CD8-positive, alpha-beta memory T cell (primary cell): ENCODE data around the gene TNFAIP3. TPM values are rescaled to one million over a fixed set of nuclear protein-coding genes. Genes with fewer than 3 reads are reported as not detected.
A peak's percentile ranks its signal among the peaks of the same experiment; 100 is the strongest.
"Not testable (repeated sequence)": the region's sequence is repeated elsewhere in the genome, so short reads cannot be mapped to it uniquely, and the experiment has no call there.

ENCODE experiments used
- CTCF ChIA-PET: fragments of 350-600 bp; sonication (Branson Sonifier 250); formaldehyde crosslinking; loops from one replicate; lab custom pipeline; 2021; ENCODE audit warnings: antibody characterized with exemption; lab: Charles Lee
- POLR2A ChIA-PET: fragments of 350-600 bp; sonication (Branson Sonifier 250); formaldehyde crosslinking; loops from one replicate; lab custom pipeline; 2021; ENCODE audit warnings: antibody characterized with exemption; lab: Charles Lee
- DNase-seq, 5 donors: peaks; one replicate each; pipeline versions ENCODE4 v3.0.0 to v3.0.0-alpha.2; 2020 to 2022; ENCODE audit warnings: mixed read lengths in 1 of 5
- H3K27ac ChIP-seq: one replicate; pipeline ENCODE4 v1.7.0; 2013; ENCODE audit warnings: low read depth, mild to moderate bottlenecking, low read length, moderate library complexity
- H3K27me3 ChIP-seq: 2 replicates; pipeline ENCODE4 v1.7.0; 2013; ENCODE audit warnings: low read length, mild to moderate bottlenecking; ENCODE audit not compliant: insufficient read depth, poor library complexity, severe bottlenecking
- H3K36me3 ChIP-seq: 2 replicates; pipeline ENCODE4 v1.7.0; 2013; ENCODE audit warnings: mild to moderate bottlenecking, low read length, moderate library complexity; ENCODE audit not compliant: insufficient read depth
- H3K4me1 ChIP-seq: 2 replicates; pipeline ENCODE4 v1.7.0; 2013; ENCODE audit warnings: mild to moderate bottlenecking, low read length, moderate library complexity; ENCODE audit not compliant: insufficient read depth
- H3K4me3 ChIP-seq: 2 replicates; pipeline ENCODE4 v1.7.0; 2013; ENCODE audit warnings: mild to moderate bottlenecking, low read length
- H3K9me3 ChIP-seq: 2 replicates; pipeline ENCODE4 v1.7.0; 2013; ENCODE audit warnings: mild to moderate bottlenecking, low read length
- H3K27ac Mint-ChIP-seq, 8 donors: one replicate each; pipeline ENCODE4 v1.8.0; 2020 to 2021; ENCODE audit warnings: mixed read lengths in 8 of 8, mild to moderate bottlenecking in 6 of 8, inconsistent platforms in 3 of 8, moderate library complexity in 3 of 8
- H3K27me3 Mint-ChIP-seq, 2 donors: one replicate each; pipeline ENCODE4 v1.8.0; 2020 to 2021; ENCODE audit warnings: mixed read lengths in 2 of 2, mild to moderate bottlenecking in 1 of 2, moderate library complexity in 1 of 2
- H3K36me3 Mint-ChIP-seq, 3 donors: one replicate each; pipeline ENCODE4 v1.8.0; 2020 to 2021; ENCODE audit warnings: mixed read lengths in 3 of 3, inconsistent platforms in 1 of 3, mild to moderate bottlenecking in 1 of 3
- H3K4me1 Mint-ChIP-seq, 3 donors: one replicate each; pipeline ENCODE4 v1.8.0; 2020 to 2021; ENCODE audit warnings: mixed read lengths in 3 of 3, inconsistent platforms in 1 of 3, mild to moderate bottlenecking in 1 of 3
- H3K4me3 Mint-ChIP-seq, 7 donors: one replicate each; pipeline ENCODE4 v1.8.0; 2020 to 2021; ENCODE audit warnings: mixed read lengths in 7 of 7, mild to moderate bottlenecking in 6 of 7, moderate library complexity in 4 of 7, inconsistent platforms in 2 of 7
- H3K9me3 Mint-ChIP-seq, 5 donors: one replicate each; pipeline ENCODE4 v1.8.0; 2020 to 2022; ENCODE audit warnings: mixed read lengths in 5 of 5, mild to moderate bottlenecking in 3 of 5, moderate library complexity in 2 of 5, inconsistent platforms in 1 of 5
- polyA plus RNA-seq: library from polyadenylated mRNA; unstranded; fragments of 300-500 nt; fragmentation: Illumina TruSeq; gene quantifications from one replicate; pipeline ENCODE4 v1.2.3, GENCODE V29; 2021
- total RNA-seq, 2 experiments: library from RNA; stranded (reverse); gene quantifications; one replicate each; pipeline ENCODE4 v1.2.3, GENCODE V29; 2021

TNFAIP3 gene
- total and polyA plus RNA-seq, 3 experiments from 2014 or later: 127 to 298 (median 267) TPM

GRCh38 chr6:137834508-137834907 is 32.6 kb upstream of the TNFAIP3 start:
- POLR2A ChIA-PET: no interaction called here

GRCh38 chr6:137836788-137837187 is 30.3 kb upstream of the TNFAIP3 start:
- H3K36me3 Mint-ChIP-seq: peaks cover 0 to 51% (median 8%) of the 10 kb centered on the region in 3 donors
- H3K9me3 ChIP-seq: peaks cover 7% of the 10 kb centered on the region
- no peaks in the 10 kb centered on the region for H3K36me3 ChIP-seq
- no peak overlapping the region for H3K27ac ChIP-seq
- H3K4me3 Mint-ChIP-seq: no peak overlapping the region
- H3K27me3 Mint-ChIP-seq: peaks cover 0 to 2% of the 10 kb centered on the region in 2 donors
- no peaks in the 10 kb centered on the region for H3K4me1 ChIP-seq
- POLR2A ChIA-PET: no interaction called here
- no peak overlapping the region for H3K4me3 ChIP-seq
- peaks cover 5 to 8% (median 6%) of the 10 kb centered on the region in 3 donors for H3K4me1 Mint-ChIP-seq
- peak overlapping the region in 2 of 8 donors; percentile 67 to 83 for H3K27ac Mint-ChIP-seq
- H3K27me3 ChIP-seq: no peaks in the 10 kb centered on the region
- no peak for DNase-seq
- H3K9me3 Mint-ChIP-seq: peaks cover 27 to 38% (median 29%) of the 10 kb centered on the region in 5 donors
- CTCF ChIA-PET: no interaction called here

More at GRCh38 chr6:137834508-137834907, 32.6 kb upstream of the TNFAIP3 start:
- Mint-ChIP-seq H3K27ac (peak overlapping the region in 2 of 8 donors; percentile 55 to 80), H3K27me3 (peaks cover 0 to 2% of the 10 kb centered on the region in 2 donors), H3K36me3 (peaks cover 0 to 32% (median 4%) of the 10 kb centered on the region in 3 donors), H3K4me3 (no peak overlapping the region), H3K9me3 (peaks cover 9 to 16% (median 10%) of the 10 kb centered on the region in 5 donors), H3K4me1 (peaks cover 2 to 17% (median 16%) of the 10 kb centered on the region in 3 donors)
- DNase-seq: no peak
- Histone ChIP-seq H3K27ac (no peak overlapping the region), H3K4me1 (peaks cover 4% of the 10 kb centered on the region), H3K27me3 (no peaks in the 10 kb centered on the region), H3K36me3 (no peaks in the 10 kb centered on the region), H3K9me3 (no peaks in the 10 kb centered on the region), H3K4me3 (no peak overlapping the region)
- CTCF ChIA-PET: interaction anchor here (1.5 kb wide), 1 partner anchor 35 kb away, joined by 3 read pairs; no protein-coding TSS in a partner anchor

- Mint-ChIP-seq H3K36me3 (peaks cover 0 to 59% (median 10%) of the 10 kb centered on the region in 3 donors), H3K9me3 (peaks cover 27 to 40% (median 33%) of the 10 kb centered on the region in 5 donors), H3K27ac (peak overlapping the region in 2 of 8 donors; percentile 9 to 65)
- H3K36me3 ChIP-seq, H3K27ac ChIP-seq, CTCF ChIA-PET, DNase-seq, H3K27me3 ChIP-seq, POLR2A ChIA-PET, H3K4me1 Mint-ChIP-seq, H3K4me1 ChIP-seq, H3K4me3 ChIP-seq, H3K27me3 Mint-ChIP-seq, H3K9me3 ChIP-seq, H3K4me3 Mint-ChIP-seq: not testable (repeated sequence)
These were observed 29.0 kb upstream of the TNFAIP3 start for GRCh38 chr6:137838090-137838489.

GRCh38 chr6:137838597-137838996 is 28.5 kb upstream of the TNFAIP3 start:
- H3K27me3 ChIP-seq, CTCF ChIA-PET, H3K27ac ChIP-seq, POLR2A ChIA-PET, DNase-seq, H3K4me3 Mint-ChIP-seq, H3K4me1 ChIP-seq, H3K36me3 ChIP-seq, H3K4me3 ChIP-seq, H3K27me3 Mint-ChIP-seq, H3K9me3 ChIP-seq, H3K27ac Mint-ChIP-seq, H3K4me1 Mint-ChIP-seq: not testable (repeated sequence)
- peaks cover 27 to 40% (median 33%) of the 10 kb centered on the region in 5 donors for H3K9me3 Mint-ChIP-seq
- peaks cover 0 to 64% (median 8%) of the 10 kb centered on the region in 3 donors for H3K36me3 Mint-ChIP-seq

- Histone ChIP-seq H3K9me3 (peaks cover 7% of the 10 kb centered on the region), H3K4me1 (no peaks in the 10 kb centered on the region), H3K36me3 (no peaks in the 10 kb centered on the region), H3K27ac (no peak overlapping the region), H3K4me3 (no peak overlapping the region), H3K27me3 (no peaks in the 10 kb centered on the region)
- no peak overlapping the region for H3K4me3 Mint-ChIP-seq
- H3K4me1 Mint-ChIP-seq: peaks cover 3 to 6% (median 5%) of the 10 kb centered on the region in 3 donors
- no peak for DNase-seq
- no peak overlapping the region for H3K27ac Mint-ChIP-seq
- POLR2A ChIA-PET: no interaction called here
- CTCF ChIA-PET: no interaction called here
- peaks cover 0 to 67% (median 8%) of the 10 kb centered on the region in 3 donors for H3K36me3 Mint-ChIP-seq
- peaks cover 0 to 5% of the 10 kb centered on the region in 2 donors for H3K27me3 Mint-ChIP-seq
- H3K9me3 Mint-ChIP-seq: peaks cover 27 to 40% (median 33%) of the 10 kb centered on the region in 5 donors
These were observed 28.0 kb upstream of the TNFAIP3 start for GRCh38 chr6:137839076-137839475.

GRCh38 chr6:137840252-137840651 is 26.8 kb upstream of the TNFAIP3 start:
- peaks cover 27 to 40% (median 33%) of the 10 kb centered on the region in 5 donors for H3K9me3 Mint-ChIP-seq
- H3K36me3 Mint-ChIP-seq: peaks cover 0 to 67% (median 8%) of the 10 kb centered on the region in 3 donors
- Histone ChIP-seq H3K4me3 (no peak overlapping the region), H3K4me1 (no peaks in the 10 kb centered on the region), H3K27ac (no peak overlapping the region), H3K36me3 (no peaks in the 10 kb centered on the region), H3K9me3 (peaks cover 7% of the 10 kb centered on the region), H3K27me3 (no peaks in the 10 kb centered on the region)
- CTCF ChIA-PET: no interaction called here
- H3K27ac Mint-ChIP-seq: peak overlapping the region in 4 of 8 donors; percentile 6 to 85 (median 32)
- no peak overlapping the region for H3K4me3 Mint-ChIP-seq
- peaks cover 3 to 6% (median 5%) of the 10 kb centered on the region in 3 donors for H3K4me1 Mint-ChIP-seq
- no peak for DNase-seq
- peaks cover 0 to 5% of the 10 kb centered on the region in 2 donors for H3K27me3 Mint-ChIP-seq
- POLR2A ChIA-PET: no interaction called here

GRCh38 chr6:137843211-137843610 is 23.8 kb upstream of the TNFAIP3 start:
- peaks cover 5% of the 10 kb centered on the region for H3K4me1 ChIP-seq
- H3K4me3 Mint-ChIP-seq: no peak overlapping the region
- H3K27ac Mint-ChIP-seq: peak overlapping the region in 1 of 8 donors; percentile 71
- no peak overlapping the region for H3K27ac ChIP-seq
- CTCF ChIA-PET: no interaction called here
- H3K36me3 ChIP-seq: no peaks in the 10 kb centered on the region
- no peaks in the 10 kb centered on the region for H3K27me3 ChIP-seq
- peaks cover 7% of the 10 kb centered on the region for H3K9me3 ChIP-seq
- peaks cover 27 to 36% (median 31%) of the 10 kb centered on the region in 5 donors for H3K9me3 Mint-ChIP-seq
- no peak for DNase-seq
- H3K27me3 Mint-ChIP-seq: peaks cover 0 to 5% of the 10 kb centered on the region in 2 donors
- peaks cover 0 to 53% (median 6%) of the 10 kb centered on the region in 3 donors for H3K36me3 Mint-ChIP-seq
- peaks cover 2 to 5% (median 3%) of the 10 kb centered on the region in 3 donors for H3K4me1 Mint-ChIP-seq
- no peak overlapping the region for H3K4me3 ChIP-seq
- POLR2A ChIA-PET: no interaction called here

GRCh38 chr6:137844327-137844726 is 22.7 kb upstream of the TNFAIP3 start:
- H3K4me3 ChIP-seq, H3K4me3 Mint-ChIP-seq, H3K4me1 Mint-ChIP-seq, CTCF ChIA-PET, H3K27ac Mint-ChIP-seq, H3K27me3 Mint-ChIP-seq, POLR2A ChIA-PET, H3K4me1 ChIP-seq, DNase-seq, H3K36me3 ChIP-seq, H3K9me3 ChIP-seq, H3K27ac ChIP-seq, H3K27me3 ChIP-seq: not testable (repeated sequence)
- H3K36me3 Mint-ChIP-seq: peaks cover 0 to 42% (median 6%) of the 10 kb centered on the region in 3 donors
- peaks cover 19 to 26% (median 25%) of the 10 kb centered on the region in 5 donors for H3K9me3 Mint-ChIP-seq
